Panc1 (cell line): ENCODE results near the gene ZNF552.

Experiments used
- REST ChIP-seq, 2 experiments: IDR thresholded peaks; 2 replicates each; pipeline ENCODE4 v1.6.1; 2011 to 2012; ENCODE audit warnings: low read depth in 2 of 2, control low read depth in 1 of 2, low read length in 1 of 2, mild to moderate bottlenecking in 1 of 2, moderate library complexity in 1 of 2; ENCODE audit not compliant: insufficient read depth in 1 of 2
- TF ChIP-seq, protein P1 (sequence below): fragments of 450-650 bp; IDR thresholded peaks from 2 replicates; pipeline ENCODE4 v1.5.1; 2017; ENCODE audit warnings: mild to moderate bottlenecking

GRCh38 chr19:57776764-57777296 is 37.9 kb downstream of the ZNF552 start:
- TF ChIP-seq, protein P1, sequence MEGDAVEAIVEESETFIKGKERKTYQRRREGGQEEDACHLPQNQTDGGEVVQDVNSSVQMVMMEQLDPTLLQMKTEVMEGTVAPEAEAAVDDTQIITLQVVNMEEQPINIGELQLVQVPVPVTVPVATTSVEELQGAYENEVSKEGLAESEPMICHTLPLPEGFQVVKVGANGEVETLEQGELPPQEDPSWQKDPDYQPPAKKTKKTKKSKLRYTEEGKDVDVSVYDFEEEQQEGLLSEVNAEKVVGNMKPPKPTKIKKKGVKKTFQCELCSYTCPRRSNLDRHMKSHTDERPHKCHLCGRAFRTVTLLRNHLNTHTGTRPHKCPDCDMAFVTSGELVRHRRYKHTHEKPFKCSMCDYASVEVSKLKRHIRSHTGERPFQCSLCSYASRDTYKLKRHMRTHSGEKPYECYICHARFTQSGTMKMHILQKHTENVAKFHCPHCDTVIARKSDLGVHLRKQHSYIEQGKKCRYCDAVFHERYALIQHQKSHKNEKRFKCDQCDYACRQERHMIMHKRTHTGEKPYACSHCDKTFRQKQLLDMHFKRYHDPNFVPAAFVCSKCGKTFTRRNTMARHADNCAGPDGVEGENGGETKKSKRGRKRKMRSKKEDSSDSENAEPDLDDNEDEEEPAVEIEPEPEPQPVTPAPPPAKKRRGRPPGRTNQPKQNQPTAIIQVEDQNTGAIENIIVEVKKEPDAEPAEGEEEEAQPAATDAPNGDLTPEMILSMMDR: no peak
- no peak for TF ChIP-seq REST (IDR thresholded peaks at IDR 0.05; ENCODE audit: insufficient read depth in 1 of 2, low read depth in 2 of 2, low read length in 1 of 2)
